ENCODE measurements around the gene NIT1. TPM values are rescaled to one million over a fixed set of nuclear protein-coding genes. Genes with fewer than 3 reads are reported as not detected.
A peak's percentile ranks its signal among the peaks of the same experiment; 100 is the strongest.

The NIT1 gene
- total RNA-seq, 2 donors from 2014 or later, result 59.0 to 82.9 TPM

DNA sequence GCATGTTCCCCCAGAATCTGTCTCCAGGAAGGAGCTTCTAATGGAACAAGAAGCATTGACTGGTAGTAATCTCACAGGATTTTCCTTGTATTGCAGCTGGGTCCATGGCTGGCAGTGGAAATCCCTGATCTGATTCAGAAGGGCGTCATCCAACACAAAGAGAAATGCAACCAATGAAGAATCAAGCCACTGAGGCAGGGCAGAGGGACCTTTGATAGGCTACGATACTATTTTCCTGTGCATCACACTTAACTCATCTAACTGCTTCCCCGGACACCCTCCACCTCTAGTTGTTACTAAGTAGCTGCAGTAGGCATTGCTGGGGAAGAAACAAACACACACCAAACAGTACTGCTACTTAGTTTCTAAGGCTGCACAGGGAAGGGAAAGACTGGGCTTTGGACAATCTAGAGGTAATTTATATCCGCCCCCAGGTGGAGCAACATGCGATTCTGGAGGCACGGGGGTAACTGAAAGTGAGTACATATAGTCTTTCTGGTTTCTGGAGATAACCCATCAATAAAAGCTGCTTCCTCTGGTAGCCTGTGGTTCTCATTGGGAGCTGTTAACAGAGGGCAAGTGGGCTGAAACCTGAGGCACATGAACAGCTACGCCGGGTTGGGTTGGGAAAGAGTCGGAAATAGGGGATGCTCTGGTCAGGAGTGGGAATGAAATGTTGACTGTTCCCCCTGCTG, 40.6 kb downstream of the NIT1 start:
- no peak for DNase-seq (ENCODE audit: low spot score in 2 of 2)
- no peak for ATAC-seq

DNA sequence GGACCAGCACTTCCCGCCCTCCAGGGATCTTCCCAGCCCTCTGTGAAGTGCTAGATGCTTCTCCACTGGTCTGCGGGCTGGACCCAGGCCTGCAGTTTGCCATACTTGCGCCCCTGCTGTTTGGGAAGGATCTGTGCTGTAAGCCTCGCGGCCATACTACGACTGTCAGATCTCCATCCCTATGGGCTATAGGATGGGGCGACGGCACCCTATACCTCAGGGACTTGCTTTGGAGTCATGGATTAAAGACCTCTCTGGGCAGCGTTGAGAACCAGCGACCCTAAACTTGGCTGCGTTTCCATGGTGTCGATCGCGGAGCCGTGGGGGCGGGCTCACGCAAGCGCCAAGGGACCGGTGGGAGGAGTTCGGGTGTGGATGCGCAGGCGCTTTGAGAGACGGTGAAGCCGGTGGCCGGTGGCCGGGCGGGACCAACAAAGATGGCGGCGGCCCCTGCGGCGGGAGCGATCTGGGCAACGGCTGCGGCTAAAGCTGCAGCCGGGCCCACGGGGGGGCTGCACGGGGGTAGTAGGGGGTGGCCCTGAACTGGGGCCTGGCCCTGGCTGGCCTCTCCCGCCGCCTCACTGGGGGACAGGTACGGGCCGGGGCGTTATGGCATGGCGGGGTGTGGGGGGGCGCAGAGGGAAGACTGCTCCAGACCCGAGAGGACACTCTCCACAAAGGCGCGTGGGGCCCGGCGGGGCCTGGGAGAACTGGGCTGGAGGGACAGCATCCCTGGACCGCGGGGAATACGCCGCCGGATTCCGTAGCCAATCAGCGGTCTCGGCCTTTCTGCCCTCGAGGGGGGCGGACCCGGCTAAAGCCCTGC, 41.4 kb downstream of the NIT1 start, which contains the start of gene USP21:
USP21 (plus strand) TSS at position 414 of the 826 bp plus-strand sequence. CDS start 1,141 bp downstream, outside the sequence.
- peaks cover 15 to 29% of the 10 kb centered on the region in 2 donors for H3K36me3 Mint-ChIP-seq
- DNase-seq (ENCODE audit: low spot score in 2 of 2) (peak; percentile 91 to 92), ATAC-seq (peak; percentile 90 to 94)
- H3K9me3 Mint-ChIP-seq, result no peaks in the 10 kb centered on the region
- H3K27ac Mint-ChIP-seq, result peak within 1 kb of the TSS; percentile 80 to 95

More for the DNA sequence above, 40.6 kb downstream of the NIT1 start:
- Mint-ChIP-seq H3K36me3 (peaks cover 15 to 37% of the 10 kb centered on the region in 2 donors), H3K9me3 (no peaks in the 10 kb centered on the region), H3K27ac (peak overlapping the region; percentile 80 to 95)

DNA sequence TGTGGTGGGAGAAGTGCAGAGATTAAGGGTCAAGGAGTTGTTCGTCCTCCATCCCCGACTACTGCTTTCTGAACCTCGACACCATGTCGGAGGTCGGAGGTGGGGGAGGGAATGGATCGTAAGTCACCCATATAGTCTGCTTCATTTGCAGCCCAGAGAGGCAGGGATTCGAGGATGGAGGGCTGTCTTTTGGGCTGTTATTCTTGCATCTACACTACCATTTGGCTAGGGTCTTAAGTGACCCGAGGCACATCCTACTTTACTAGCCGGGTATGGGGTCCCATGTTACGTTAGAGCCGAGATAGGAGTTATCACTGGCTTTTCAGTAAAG, 42.0 kb downstream of the NIT1 start:
- ATAC-seq (no peak), DNase-seq (ENCODE audit: low spot score in 2 of 2) (no peak)
- no peaks in the 10 kb centered on the region for H3K9me3 Mint-ChIP-seq
- peak overlapping the region; percentile 72 to 80 for H3K27ac Mint-ChIP-seq
- peaks cover 11 to 24% of the 10 kb centered on the region in 2 donors for H3K36me3 Mint-ChIP-seq

DNA sequence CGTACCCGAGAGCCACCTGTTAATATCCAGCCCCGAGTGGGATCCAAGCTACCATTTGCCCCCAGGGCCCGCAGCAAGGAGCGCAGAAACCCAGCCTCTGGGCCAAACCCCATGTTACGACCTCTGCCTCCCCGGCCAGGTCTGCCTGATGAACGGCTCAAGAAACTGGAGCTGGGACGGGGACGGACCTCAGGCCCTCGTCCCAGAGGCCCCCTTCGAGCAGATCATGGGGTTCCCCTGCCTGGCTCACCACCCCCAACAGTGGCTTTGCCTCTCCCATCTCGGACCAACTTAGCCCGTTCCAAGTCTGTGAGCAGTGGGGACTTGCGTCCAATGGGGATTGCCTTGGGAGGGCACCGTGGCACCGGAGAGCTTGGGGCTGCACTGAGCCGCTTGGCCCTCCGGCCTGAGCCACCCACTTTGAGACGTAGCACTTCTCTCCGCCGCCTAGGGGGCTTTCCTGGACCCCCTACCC, 42.8 kb downstream of the NIT1 start:
- H3K36me3 Mint-ChIP-seq, result peaks cover 3 to 19% of the 10 kb centered on the region in 2 donors
- H3K9me3 Mint-ChIP-seq, result no peaks in the 10 kb centered on the region
- ATAC-seq, result no peak
- H3K27ac Mint-ChIP-seq, result peak overlapping the region; percentile 62 to 63
- no peak for DNase-seq (ENCODE audit: low spot score in 2 of 2)

DNA sequence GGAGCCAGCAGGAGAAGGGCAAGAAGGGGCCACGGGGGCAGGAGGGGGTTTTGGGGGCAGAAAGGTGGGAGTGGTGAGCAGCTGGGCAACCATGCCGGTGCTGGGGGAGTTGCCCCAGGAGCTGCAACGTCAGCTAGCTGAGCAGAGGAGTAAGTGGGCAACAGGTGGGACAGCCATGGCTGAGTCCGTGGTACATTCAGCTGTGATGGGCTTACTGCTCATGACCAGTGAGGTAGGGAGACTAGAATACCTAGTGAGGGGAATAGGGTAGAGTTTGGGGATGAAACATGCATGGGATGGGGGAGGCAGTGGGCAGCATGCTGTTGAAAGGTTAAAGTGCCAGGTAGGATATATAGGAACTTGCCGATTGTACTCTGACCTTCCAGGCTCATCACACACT, 43.7 kb downstream of the NIT1 start:
- H3K9me3 Mint-ChIP-seq, result no peaks in the 10 kb centered on the region

DNA sequence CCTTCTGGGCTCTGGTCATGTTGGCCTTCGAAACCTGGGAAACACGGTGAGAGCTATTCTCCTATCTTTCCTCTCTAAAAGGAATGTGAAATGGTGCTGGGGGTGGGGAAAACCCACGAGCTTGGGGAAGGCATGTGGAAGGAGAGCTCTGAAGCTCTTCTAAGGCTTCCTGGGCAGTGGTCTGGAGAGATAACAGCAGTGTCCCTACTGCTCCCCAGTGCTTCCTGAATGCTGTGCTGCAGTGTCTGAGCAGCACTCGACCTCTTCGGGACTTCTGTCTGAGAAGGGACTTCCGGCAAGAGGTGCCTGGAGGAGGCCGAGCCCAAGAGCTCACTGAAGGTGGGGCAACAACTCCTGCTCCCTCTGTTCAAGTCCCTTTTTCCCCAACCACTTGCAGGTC, 44.1 kb downstream of the NIT1 start:
- peak overlapping the region in 1 of 2 donors; percentile 63 for H3K27ac Mint-ChIP-seq
- H3K36me3 Mint-ChIP-seq, result peaks cover 0 to 15% of the 10 kb centered on the region in 2 donors
- H3K9me3 Mint-ChIP-seq, result no peaks in the 10 kb centered on the region
- ATAC-seq, result no peak
- no peak for DNase-seq (ENCODE audit: low spot score in 2 of 2)

More for the DNA sequence above, 43.7 kb downstream of the NIT1 start:
- peak overlapping the region in 1 of 2 donors; percentile 63 for H3K27ac Mint-ChIP-seq
- no peak for ATAC-seq
- no peak for DNase-seq (ENCODE audit: low spot score in 2 of 2)
- peaks cover 0 to 18% of the 10 kb centered on the region in 2 donors for H3K36me3 Mint-ChIP-seq

DNA sequence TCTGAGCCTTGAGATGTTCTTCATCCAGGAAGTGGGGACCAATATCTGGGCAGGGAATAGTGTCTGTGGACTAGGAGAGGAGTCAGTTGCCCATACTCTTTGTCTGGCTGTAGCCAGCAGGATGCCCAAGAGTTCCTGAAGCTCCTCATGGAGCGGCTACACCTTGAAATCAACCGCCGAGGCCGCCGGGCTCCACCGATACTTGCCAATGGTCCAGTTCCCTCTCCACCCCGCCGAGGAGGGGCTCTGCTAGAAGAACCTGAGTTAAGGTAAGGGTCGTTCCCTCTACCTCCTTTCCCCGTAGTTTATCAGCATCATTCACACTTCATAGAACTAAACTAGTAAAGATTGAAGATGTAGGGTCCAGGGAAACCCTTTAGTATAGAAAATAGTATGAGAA, 44.9 kb downstream of the NIT1 start:
- Mint-ChIP-seq H3K36me3 (peaks cover 0 to 12% of the 10 kb centered on the region in 2 donors), H3K27ac (peak overlapping the region; percentile 0 to 92), H3K9me3 (no peaks in the 10 kb centered on the region)
- DNase-seq (ENCODE audit: low spot score in 2 of 2) (no peak), ATAC-seq (no peak)

DNA sequence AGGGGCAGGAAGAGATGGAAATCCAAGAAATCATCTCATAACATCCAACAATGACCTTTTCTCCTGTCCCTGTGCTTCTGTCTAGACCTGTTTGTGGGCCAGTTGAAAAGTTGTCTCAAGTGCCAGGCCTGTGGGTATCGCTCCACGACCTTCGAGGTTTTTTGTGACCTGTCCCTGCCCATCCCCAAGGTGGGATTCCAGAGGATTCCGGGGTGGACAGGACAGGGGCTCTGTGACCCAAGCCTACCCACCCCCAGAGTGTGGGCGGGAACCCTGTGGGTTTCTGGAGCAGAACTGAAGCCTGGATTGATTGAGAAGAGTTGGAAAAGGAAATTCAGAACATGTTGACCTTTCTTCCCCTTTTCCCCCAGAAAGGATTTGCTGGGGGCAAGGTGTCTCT, 45.9 kb downstream of the NIT1 start:
- Mint-ChIP-seq H3K9me3 (no peaks in the 10 kb centered on the region), H3K36me3 (peaks cover 0 to 12% of the 10 kb centered on the region in 2 donors), H3K27ac (peak overlapping the region; percentile 88 to 92)
- DNase-seq (ENCODE audit: low spot score in 2 of 2) (no peak), ATAC-seq (no peak)

DNA sequence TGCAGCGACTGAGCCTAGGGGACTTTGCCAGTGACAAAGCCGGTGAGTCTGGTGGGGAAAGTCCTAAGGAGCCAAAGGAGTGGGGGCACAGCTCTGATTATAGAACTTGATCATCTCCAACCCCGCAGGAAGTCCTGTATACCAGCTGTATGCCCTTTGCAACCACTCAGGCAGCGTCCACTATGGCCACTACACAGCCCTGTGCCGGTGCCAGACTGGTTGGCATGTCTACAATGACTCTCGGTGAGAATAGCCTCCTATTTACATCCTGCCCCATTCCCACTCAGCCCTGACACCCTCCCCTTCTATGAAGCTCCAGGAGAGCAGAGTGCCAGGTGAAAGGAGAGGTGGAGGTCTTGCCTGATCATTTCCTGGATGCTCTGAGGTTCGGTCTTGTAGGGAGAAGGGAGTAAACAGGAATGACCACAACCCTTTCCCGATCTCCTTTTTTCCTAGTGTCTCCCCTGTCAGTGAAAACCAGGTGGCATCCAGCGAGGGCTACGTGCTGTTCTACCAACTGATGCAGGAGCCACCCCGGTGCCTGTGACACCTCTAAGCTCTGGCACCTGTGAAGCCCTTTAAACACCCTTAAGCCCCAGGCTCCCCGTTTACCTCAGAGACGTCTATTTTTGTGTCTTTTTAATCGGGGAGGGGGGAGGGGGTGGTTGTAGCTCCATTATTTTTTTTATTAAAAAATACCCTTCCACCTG, 47.2 kb downstream of the NIT1 start:
- Mint-ChIP-seq H3K9me3 (no peaks in the 10 kb centered on the region), H3K27ac (peak overlapping the region; percentile 75 to 88), H3K36me3 (peaks cover 0 to 15% of the 10 kb centered on the region in 2 donors)
- DNase-seq (ENCODE audit: low spot score in 2 of 2) (no peak), ATAC-seq (no peak)

DNA sequence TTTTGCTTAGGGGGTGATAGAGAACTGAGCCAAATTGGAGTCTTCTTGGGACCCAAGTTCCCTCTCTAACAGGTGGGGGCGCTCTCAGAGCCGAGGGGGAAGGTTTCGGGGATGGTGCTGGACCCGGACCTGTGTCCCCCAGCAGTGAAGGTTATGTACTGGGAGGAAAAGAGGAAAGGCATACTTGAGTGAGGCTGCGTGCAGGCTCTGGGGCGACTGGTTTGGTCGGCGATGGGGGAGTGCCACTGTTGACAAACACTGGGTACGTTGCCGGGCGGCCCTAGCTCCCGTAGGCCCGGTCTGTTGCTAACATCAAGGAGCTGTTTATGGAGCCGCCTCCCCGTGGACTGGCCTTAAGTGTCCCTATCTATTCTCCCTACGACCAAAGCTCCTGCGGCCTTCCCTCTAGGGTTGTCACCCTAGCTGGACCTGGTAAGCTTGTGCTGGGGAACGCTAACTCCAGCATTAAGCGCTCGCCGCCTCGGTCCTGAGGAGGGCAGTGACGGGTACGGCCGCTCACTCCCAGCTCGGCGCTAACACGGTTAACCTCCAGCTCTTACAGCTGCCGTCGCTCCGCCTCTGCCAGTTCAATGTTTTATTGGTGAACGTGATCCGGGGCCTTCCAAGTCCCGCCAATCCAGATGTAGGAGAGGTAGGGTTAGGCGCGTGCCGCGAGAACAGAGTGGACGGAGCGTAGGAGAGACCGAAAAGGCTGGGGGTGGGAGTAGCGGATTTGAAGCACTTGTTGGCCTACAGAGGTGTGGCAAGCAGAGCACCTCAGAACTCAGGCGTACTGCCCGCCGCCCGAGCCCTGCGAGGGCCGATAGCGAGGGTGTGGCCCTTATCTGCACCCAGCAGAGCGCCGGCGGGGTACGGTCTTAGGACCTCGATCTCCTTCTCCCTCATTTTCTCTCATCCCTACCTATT, 48.1 kb downstream of the NIT1 start, which contains the start of gene PPOX:
PPOX (plus strand) TSS at position 685 of the 927 bp plus-strand sequence. CDS start 422 bp downstream, outside the sequence.
- ATAC-seq, result peak; percentile 95 to 96

DNA sequence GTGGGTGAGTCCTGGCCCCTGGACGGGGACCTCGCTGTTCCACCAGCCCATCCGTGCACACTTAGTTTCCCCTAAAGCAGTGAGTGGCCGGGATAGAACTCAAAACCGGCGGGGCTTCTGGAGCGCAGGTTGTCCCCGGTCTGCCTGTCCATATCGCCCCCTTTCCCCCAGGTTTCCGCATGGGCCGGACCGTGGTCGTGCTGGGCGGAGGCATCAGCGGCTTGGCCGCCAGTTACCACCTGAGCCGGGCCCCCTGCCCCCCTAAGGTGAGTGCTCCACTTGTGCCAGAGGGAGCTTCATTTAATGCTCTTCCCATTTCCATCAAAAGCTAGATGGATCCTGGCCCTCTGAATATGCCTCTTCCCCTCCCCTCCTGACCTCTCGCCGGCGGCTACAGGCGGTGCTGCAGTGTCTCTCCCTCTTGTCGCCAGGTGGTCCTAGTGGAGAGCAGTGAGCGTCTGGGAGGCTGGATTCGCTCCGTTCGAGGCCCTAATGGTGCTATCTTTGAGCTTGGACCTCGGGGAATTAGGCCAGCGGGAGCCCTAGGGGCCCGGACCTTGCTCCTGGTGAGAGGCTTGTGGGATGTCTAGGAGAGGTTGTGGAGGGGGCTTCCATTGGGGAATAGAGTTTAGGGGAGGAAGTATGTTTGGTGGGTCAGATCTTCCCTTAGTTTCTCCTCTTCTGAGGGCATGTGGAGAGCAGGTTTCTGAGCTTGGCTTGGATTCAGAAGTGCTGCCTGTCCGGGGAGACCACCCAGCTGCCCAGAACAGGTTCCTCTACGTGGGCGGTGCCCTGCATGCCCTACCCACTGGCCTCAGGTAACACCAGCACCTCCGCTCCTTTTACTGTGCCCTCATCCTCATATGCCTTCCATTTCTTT, 49.0 kb downstream of the NIT1 start:
- Mint-ChIP-seq H3K27ac (peak overlapping the region; percentile 88 to 96), H3K9me3 (no peaks in the 10 kb centered on the region), H3K36me3 (peaks cover 0 to 20% of the 10 kb centered on the region in 2 donors)
- ATAC-seq (no peak), DNase-seq (ENCODE audit: low spot score in 2 of 2) (no peak)

More for the DNA sequence above, 48.1 kb downstream of the NIT1 start, which contains the start of gene PPOX:
- Mint-ChIP-seq H3K9me3 (no peaks in the 10 kb centered on the region), H3K36me3 (peaks cover 0 to 15% of the 10 kb centered on the region in 2 donors), H3K27ac (peak within 1 kb of the TSS; percentile 88 to 96)
- DNase-seq (ENCODE audit: low spot score in 2 of 2), result peak; percentile 89 to 95

DNA sequence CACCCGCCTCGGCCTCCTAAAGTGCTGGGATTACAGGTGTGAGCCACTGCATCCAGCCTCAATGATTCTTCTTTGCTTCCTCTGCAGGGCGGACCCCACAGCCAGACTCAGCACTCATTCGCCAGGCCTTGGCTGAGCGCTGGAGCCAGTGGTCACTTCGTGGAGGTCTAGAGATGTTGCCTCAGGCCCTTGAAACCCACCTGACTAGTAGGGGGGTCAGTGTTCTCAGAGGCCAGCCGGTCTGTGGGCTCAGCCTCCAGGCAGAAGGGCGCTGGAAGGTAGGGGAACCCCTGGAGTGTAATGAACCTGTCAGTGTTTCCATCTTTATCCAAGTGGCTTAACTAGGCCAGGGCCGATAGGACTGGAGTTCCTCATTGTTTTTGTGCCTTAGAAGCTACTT, 51.0 kb downstream of the NIT1 start:
- Mint-ChIP-seq H3K9me3 (no peaks in the 10 kb centered on the region), H3K27ac (peak overlapping the region in 1 of 2 donors; percentile 58), H3K36me3 (peaks cover 9 to 37% of the 10 kb centered on the region in 2 donors)
- DNase-seq (ENCODE audit: low spot score in 2 of 2) (no peak), ATAC-seq (no peak)

Data from activated naive CD4-positive, alpha-beta T cell treated with anti-CD3 and anti-CD28 coated beads, Interleukin-2, amount 50 U/mL, for 72 hours (primary cell).